Measurements from ENCODE around the gene NRXN3. TPM values are rescaled to one million over a fixed set of nuclear protein-coding genes. Genes with fewer than 3 reads are reported as not detected.

The NRXN3 gene
- total RNA-seq, 1 donor from 2014 or later = 18.0 TPM

DNA sequence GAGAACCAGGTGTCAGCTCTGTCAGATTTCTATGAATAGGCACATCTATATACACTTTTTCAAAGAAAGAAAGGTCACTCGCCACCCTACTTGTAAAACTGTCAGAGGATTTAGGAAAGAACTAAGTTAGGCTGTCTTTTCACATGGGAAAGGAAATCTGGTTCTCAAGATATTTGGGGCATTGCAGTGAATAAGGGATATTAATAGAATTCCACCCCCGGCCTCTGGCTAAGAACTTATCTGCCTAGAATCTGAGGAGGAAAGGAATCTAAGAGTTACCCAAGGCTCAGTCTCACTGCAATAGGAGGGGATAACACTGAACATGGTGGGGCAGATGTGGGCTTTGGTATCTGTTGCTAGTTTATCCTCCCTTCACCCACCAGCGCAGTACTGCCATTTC is 677.6 kb downstream of the NRXN3 start:
- Mint-ChIP-seq H3K27ac (ENCODE audit: unreplicated experiment) (no peak overlapping the region), H3K36me3 (ENCODE audit: low read depth, unreplicated experiment) (no peaks in the 10 kb centered on the region), H3K9me3 (ENCODE audit: unreplicated experiment) (peaks cover 1% of the 10 kb centered on the region), H3K4me3 (ENCODE audit: unreplicated experiment) (no peak overlapping the region), H3K4me1 (ENCODE audit: low read depth, unreplicated experiment) (no peaks in the 10 kb centered on the region), H3K27me3 (ENCODE audit: low read depth, unreplicated experiment) (peaks cover 4% of the 10 kb centered on the region)
- Histone ChIP-seq H3K27me3 (ENCODE audit: insufficient read depth, low read length) (no peaks in the 10 kb centered on the region), H3K36me3 (ENCODE audit: insufficient read depth, low read length) (no peaks in the 10 kb centered on the region), H3K4me1 (ENCODE audit: insufficient read depth, low read length) (no peaks in the 10 kb centered on the region), H4K20me1 (ENCODE audit: insufficient read depth, low read length) (no peaks in the 10 kb centered on the region), H3K79me2 (ENCODE audit: insufficient read depth, low read length) (no peaks in the 10 kb centered on the region), H2AFZ (ENCODE audit: low read depth, low read length) (no peak overlapping the region), H3K4me3 (ENCODE audit: insufficient read depth, low read depth, low read length) (no peak overlapping the region), H3K9me3 (ENCODE audit: insufficient read depth, low read depth, low read length) (no peaks in the 10 kb centered on the region), H3K9ac (ENCODE audit: low read length) (no peak overlapping the region), H3K27ac (ENCODE audit: low read depth, low read length) (no peak overlapping the region), H3K4me2 (ENCODE audit: low read length) (no peak overlapping the region)
- no peak for TF ChIP-seq EZH2 (IDR thresholded peaks at IDR 0.05; ENCODE audit: insufficient read depth, low read length)
- TF ChIP-seq, protein P1, sequence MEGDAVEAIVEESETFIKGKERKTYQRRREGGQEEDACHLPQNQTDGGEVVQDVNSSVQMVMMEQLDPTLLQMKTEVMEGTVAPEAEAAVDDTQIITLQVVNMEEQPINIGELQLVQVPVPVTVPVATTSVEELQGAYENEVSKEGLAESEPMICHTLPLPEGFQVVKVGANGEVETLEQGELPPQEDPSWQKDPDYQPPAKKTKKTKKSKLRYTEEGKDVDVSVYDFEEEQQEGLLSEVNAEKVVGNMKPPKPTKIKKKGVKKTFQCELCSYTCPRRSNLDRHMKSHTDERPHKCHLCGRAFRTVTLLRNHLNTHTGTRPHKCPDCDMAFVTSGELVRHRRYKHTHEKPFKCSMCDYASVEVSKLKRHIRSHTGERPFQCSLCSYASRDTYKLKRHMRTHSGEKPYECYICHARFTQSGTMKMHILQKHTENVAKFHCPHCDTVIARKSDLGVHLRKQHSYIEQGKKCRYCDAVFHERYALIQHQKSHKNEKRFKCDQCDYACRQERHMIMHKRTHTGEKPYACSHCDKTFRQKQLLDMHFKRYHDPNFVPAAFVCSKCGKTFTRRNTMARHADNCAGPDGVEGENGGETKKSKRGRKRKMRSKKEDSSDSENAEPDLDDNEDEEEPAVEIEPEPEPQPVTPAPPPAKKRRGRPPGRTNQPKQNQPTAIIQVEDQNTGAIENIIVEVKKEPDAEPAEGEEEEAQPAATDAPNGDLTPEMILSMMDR (IDR thresholded peaks at IDR 0.05; ENCODE audit: insufficient read depth, low read depth, low read length) = no peak
- DNase-seq (ENCODE audit: low read depth) (no peak), FAIRE-seq (no peak)

DNA sequence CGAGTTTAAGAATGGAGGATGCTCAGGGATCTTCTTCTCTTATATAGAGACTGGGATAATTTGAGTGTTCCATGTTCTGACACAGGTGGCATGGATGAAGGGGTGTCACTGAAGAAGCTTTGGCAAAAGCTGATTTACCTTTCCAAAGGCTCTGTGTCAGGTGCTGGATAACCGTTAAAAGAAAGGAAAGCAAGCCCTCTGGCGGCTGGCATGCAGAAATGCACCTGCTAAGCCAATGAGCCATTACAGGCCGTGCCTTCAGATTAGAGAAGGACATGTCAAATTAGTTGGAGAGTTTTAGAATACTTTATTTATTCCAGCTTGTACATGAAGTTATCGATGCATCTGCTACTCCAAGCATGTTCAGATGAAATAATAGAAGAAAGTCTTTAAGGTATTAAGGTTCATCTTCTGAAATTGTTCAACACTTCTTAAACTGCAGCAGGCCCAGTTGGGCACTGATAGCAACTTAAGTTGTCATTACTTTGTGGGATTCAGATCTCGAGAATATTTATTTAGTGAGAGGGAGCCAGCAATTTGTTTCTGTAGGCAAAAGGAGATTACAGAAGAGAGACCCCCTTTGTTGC is 678.2 kb downstream of the NRXN3 start:
- Mint-ChIP-seq H3K36me3 (ENCODE audit: low read depth, unreplicated experiment) (no peaks in the 10 kb centered on the region), H3K27ac (ENCODE audit: unreplicated experiment) (no peak overlapping the region), H3K4me3 (ENCODE audit: unreplicated experiment) (no peak overlapping the region), H3K4me1 (ENCODE audit: low read depth, unreplicated experiment) (no peaks in the 10 kb centered on the region), H3K27me3 (ENCODE audit: low read depth, unreplicated experiment) (peaks cover 4% of the 10 kb centered on the region), H3K9me3 (ENCODE audit: unreplicated experiment) (no peaks in the 10 kb centered on the region)
- Histone ChIP-seq H3K9me3 (ENCODE audit: insufficient read depth, low read depth, low read length) (no peaks in the 10 kb centered on the region), H2AFZ (ENCODE audit: low read depth, low read length) (no peak overlapping the region), H3K27ac (ENCODE audit: low read depth, low read length) (no peak overlapping the region), H3K4me1 (ENCODE audit: insufficient read depth, low read length) (no peaks in the 10 kb centered on the region), H3K27me3 (ENCODE audit: insufficient read depth, low read length) (no peaks in the 10 kb centered on the region), H3K9ac (ENCODE audit: low read length) (no peak overlapping the region), H3K36me3 (ENCODE audit: insufficient read depth, low read length) (no peaks in the 10 kb centered on the region), H4K20me1 (ENCODE audit: insufficient read depth, low read length) (no peaks in the 10 kb centered on the region), H3K4me3 (ENCODE audit: insufficient read depth, low read depth, low read length) (no peak overlapping the region), H3K79me2 (ENCODE audit: insufficient read depth, low read length) (no peaks in the 10 kb centered on the region), H3K4me2 (ENCODE audit: low read length) (no peak overlapping the region)
- no peak for FAIRE-seq
- TF ChIP-seq, protein P1 (IDR thresholded peaks at IDR 0.05; ENCODE audit: insufficient read depth, low read depth, low read length) = peak; percentile 98
- TF ChIP-seq EZH2 (IDR thresholded peaks at IDR 0.05; ENCODE audit: insufficient read depth, low read length) = no peak
- peak; percentile 3 for DNase-seq (ENCODE audit: low read depth)

DNA sequence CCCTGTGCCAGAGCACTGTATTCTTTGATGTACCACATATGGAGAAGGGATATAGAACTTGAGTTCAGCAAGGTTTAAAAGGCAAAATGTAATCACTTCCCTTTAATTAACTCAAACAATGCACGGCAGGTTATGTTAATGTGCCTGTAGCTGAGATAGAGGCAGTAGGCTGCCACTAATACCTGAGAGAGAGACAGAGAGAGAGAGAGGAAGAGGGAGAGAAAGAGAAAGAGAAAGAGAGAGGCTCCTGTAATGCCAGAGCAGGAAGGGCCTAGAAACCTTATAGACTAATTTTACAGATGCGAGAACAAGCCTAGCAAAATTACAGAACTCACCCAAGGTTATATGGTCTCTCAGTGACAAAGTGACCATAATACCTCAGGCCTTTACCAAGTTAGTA is 679.8 kb downstream of the NRXN3 start:
- Histone ChIP-seq H2AFZ (ENCODE audit: low read depth, low read length) (no peak overlapping the region), H3K27ac (ENCODE audit: low read depth, low read length) (no peak overlapping the region), H3K4me2 (ENCODE audit: low read length) (no peak overlapping the region), H3K4me1 (ENCODE audit: insufficient read depth, low read length) (no peaks in the 10 kb centered on the region), H3K36me3 (ENCODE audit: insufficient read depth, low read length) (no peaks in the 10 kb centered on the region), H3K27me3 (ENCODE audit: insufficient read depth, low read length) (no peaks in the 10 kb centered on the region), H3K4me3 (ENCODE audit: insufficient read depth, low read depth, low read length) (no peak overlapping the region), H4K20me1 (ENCODE audit: insufficient read depth, low read length) (no peaks in the 10 kb centered on the region), H3K79me2 (ENCODE audit: insufficient read depth, low read length) (no peaks in the 10 kb centered on the region), H3K9me3 (ENCODE audit: insufficient read depth, low read depth, low read length) (no peaks in the 10 kb centered on the region), H3K9ac (ENCODE audit: low read length) (no peak overlapping the region)
- no peak for FAIRE-seq
- Mint-ChIP-seq H3K4me3 (ENCODE audit: unreplicated experiment) (no peak overlapping the region), H3K27ac (ENCODE audit: unreplicated experiment) (no peak overlapping the region), H3K36me3 (ENCODE audit: low read depth, unreplicated experiment) (no peaks in the 10 kb centered on the region), H3K27me3 (ENCODE audit: low read depth, unreplicated experiment) (peaks cover 4% of the 10 kb centered on the region), H3K4me1 (ENCODE audit: low read depth, unreplicated experiment) (no peaks in the 10 kb centered on the region), H3K9me3 (ENCODE audit: unreplicated experiment) (no peaks in the 10 kb centered on the region)
- DNase-seq (ENCODE audit: low read depth) = no peak
- TF ChIP-seq, protein P1 (IDR thresholded peaks at IDR 0.05; ENCODE audit: insufficient read depth, low read depth, low read length) = no peak
- no peak for TF ChIP-seq EZH2 (IDR thresholded peaks at IDR 0.05; ENCODE audit: insufficient read depth, low read length)

All from astrocyte (in vitro differentiated cells and primary cell).